HG02610 (cell line): ENCODE results near the gene SOAT1.
"Not testable (repeated sequence)": the region's sequence is repeated elsewhere in the genome, so short reads cannot be mapped to it uniquely, and the experiment has no call there.

Experiments used
- ATAC-seq: cut with Tn5 transposase; IDR thresholded peaks from one replicate; pipeline ENCODE4 v1.9.1; 2021; ENCODE audit warnings: mild to moderate bottlenecking, moderate library complexity; ENCODE audit not compliant: unreplicated experiment

Gene SOAT1

GRCh38 chr1:179342740-179343404 lies 49.3 kb downstream of the SOAT1 start:
- no peak for ATAC-seq

- ATAC-seq = no peak
Observed at GRCh38 chr1:179351281-179351680, 57.7 kb downstream of the SOAT1 start.

- ATAC-seq = no peak
Observed at GRCh38 chr1:179352236-179352635, 58.6 kb downstream of the SOAT1 start.

- ATAC-seq = no peak
Observed at GRCh38 chr1:179353546-179353945, 59.9 kb downstream of the SOAT1 start.

- not testable (repeated sequence) for ATAC-seq
Observed at GRCh38 chr1:179361631-179362030, 68.0 kb downstream of the SOAT1 start.

- ATAC-seq = peak; percentile 99
Observed at GRCh38 chr1:179365342-179366092, 71.9 kb downstream of the SOAT1 start, which contains the start of gene AXDND1. TSS of gene AXDND1 (plus strand) at chr1:179365971. CDS start at chr1:179366510, 539 bp downstream.

- ATAC-seq = no peak
Observed at GRCh38 chr1:179366093-179366800, 72.7 kb downstream of the SOAT1 start.

GRCh38 chr1:179369751-179370341 lies 76.2 kb downstream of the SOAT1 start:
- peak; percentile 28 for ATAC-seq

GRCh38 chr1:179372160-179372559 lies 78.6 kb downstream of the SOAT1 start:
- ATAC-seq = no peak

- no peak for ATAC-seq
Observed at GRCh38 chr1:179376223-179376622, 82.6 kb downstream of the SOAT1 start.

GRCh38 chr1:179380299-179380698 lies 86.7 kb downstream of the SOAT1 start:
- no peak for ATAC-seq

GRCh38 chr1:179384027-179384426 lies 90.4 kb downstream of the SOAT1 start:
- no peak for ATAC-seq

- no peak for ATAC-seq
Observed at GRCh38 chr1:179385510-179385909, 91.9 kb downstream of the SOAT1 start.

- no peak for ATAC-seq
Observed at GRCh38 chr1:179393721-179394120, 100.1 kb downstream of the SOAT1 start.

GRCh38 chr1:179399399-179399798 lies 105.8 kb downstream of the SOAT1 start:
- ATAC-seq = not testable (repeated sequence)
